Fibroblast of the aortic adventitia (primary cell): ENCODE data around the gene RBM12. TPM values are rescaled to one million over a fixed set of nuclear protein-coding genes. Genes with fewer than 3 reads are reported as not detected.
"Not testable (repeated sequence)": the region's sequence is repeated elsewhere in the genome, so short reads cannot be mapped to it uniquely, and the experiment has no call there.

ENCODE experiments used
- DNase-seq: peaks from one replicate; pipeline ENCODE4 v3.0.0-alpha.2; 2010; ENCODE audit warnings: low read depth
- H3K4me3 ChIP-seq: 2 replicates; pipeline ENCODE4 v1.5.1; 2011; ENCODE audit warnings: low read depth, mild to moderate bottlenecking, control low read depth, low read length, moderate library complexity
- CTCF ChIP-seq: IDR thresholded peaks from 2 replicates; pipeline ENCODE4 v1.5.1; 2011; ENCODE audit warnings: mild to moderate bottlenecking, low read length, control low read depth, inconsistent platforms; ENCODE audit not compliant: insufficient read depth
- total RNA-seq: library from RNA; depleted of rRNA; stranded (reverse); fragments of >200 nt; gene quantifications from 2 replicates; pipeline ENCODE4 v1.2.3, GENCODE V29; 2012; ENCODE audit warnings: low replicate concordance

The RBM12 gene
- total RNA-seq, 1 donor, result 65.4 TPM

GRCh38 chr20:35690265-35690664, 25.6 kb upstream of the RBM12 start:
- no peak for TF ChIP-seq CTCF
- DNase-seq, result no peak

GRCh38 chr20:35686872-35687271, 22.2 kb upstream of the RBM12 start:
- H3K4me3 ChIP-seq, DNase-seq: not testable (repeated sequence)

More at GRCh38 chr20:35690265-35690664, 25.6 kb upstream of the RBM12 start:
- H3K4me3 ChIP-seq, result no peak overlapping the region

GRCh38 chr20:35685368-35685767, 20.7 kb upstream of the RBM12 start:
- not testable (repeated sequence) for DNase-seq, H3K4me3 ChIP-seq

- TF ChIP-seq CTCF, result no peak
- no peak overlapping the region for H3K4me3 ChIP-seq
- DNase-seq, result no peak
Measured at GRCh38 chr20:35681960-35682359, 17.3 kb upstream of the RBM12 start.

- no peak overlapping the region for H3K4me3 ChIP-seq
- TF ChIP-seq CTCF, result no peak
- no peak for DNase-seq
Measured at GRCh38 chr20:35680452-35681183, 15.9 kb upstream of the RBM12 start.

GRCh38 chr20:35674921-35675320, 10.2 kb upstream of the RBM12 start:
- no peak for TF ChIP-seq CTCF
- DNase-seq, result no peak

GRCh38 chr20:35673884-35674283, 9.2 kb upstream of the RBM12 start:
- DNase-seq, result no peak
- no peak for TF ChIP-seq CTCF
- no peak overlapping the region for H3K4me3 ChIP-seq

More at GRCh38 chr20:35674921-35675320, 10.2 kb upstream of the RBM12 start:
- no peak overlapping the region for H3K4me3 ChIP-seq

- DNase-seq, result no peak
- H3K4me3 ChIP-seq, result no peak overlapping the region
- no peak for TF ChIP-seq CTCF
Measured at GRCh38 chr20:35669681-35670080, 5.0 kb upstream of the RBM12 start.
